Muscle of arm (tissue), 14 donors: Measurements from ENCODE around the gene TKT. TPM values are rescaled to one million over a fixed set of nuclear protein-coding genes. Genes with fewer than 3 reads are reported as not detected.
"Not testable (repeated sequence)": the region's sequence is repeated elsewhere in the genome, so short reads cannot be mapped to it uniquely, and the experiment has no call there.

Source experiments
- DNase-seq: peaks from one replicate; pipeline ENCODE4 v3.0.0-alpha.2; 2013
- long read RNA-seq, 11 donors: transcript quantifications; one replicate each; lab custom pipeline, GENCODE V29; 2026
- polyA plus RNA-seq, 12 donors: library from polyadenylated mRNA; unstranded; fragments of 120-200 nt; gene quantifications; one replicate each; pipeline ENCODE4 v1.2.1, GENCODE V29; 2013; ENCODE audit not compliant: insufficient read length in 12 of 12

The TKT gene, protein sequence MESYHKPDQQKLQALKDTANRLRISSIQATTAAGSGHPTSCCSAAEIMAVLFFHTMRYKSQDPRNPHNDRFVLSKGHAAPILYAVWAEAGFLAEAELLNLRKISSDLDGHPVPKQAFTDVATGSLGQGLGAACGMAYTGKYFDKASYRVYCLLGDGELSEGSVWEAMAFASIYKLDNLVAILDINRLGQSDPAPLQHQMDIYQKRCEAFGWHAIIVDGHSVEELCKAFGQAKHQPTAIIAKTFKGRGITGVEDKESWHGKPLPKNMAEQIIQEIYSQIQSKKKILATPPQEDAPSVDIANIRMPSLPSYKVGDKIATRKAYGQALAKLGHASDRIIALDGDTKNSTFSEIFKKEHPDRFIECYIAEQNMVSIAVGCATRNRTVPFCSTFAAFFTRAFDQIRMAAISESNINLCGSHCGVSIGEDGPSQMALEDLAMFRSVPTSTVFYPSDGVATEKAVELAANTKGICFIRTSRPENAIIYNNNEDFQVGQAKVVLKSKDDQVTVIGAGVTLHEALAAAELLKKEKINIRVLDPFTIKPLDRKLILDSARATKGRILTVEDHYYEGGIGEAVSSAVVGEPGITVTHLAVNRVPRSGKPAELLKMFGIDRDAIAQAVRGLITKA
- 10 to 100 TPM in 11 of 12 donors, not detected in 1; 24.9 to 75.6 (median 28.2) TPM for polyA plus RNA-seq
- long read RNA-seq, donor 1, transcript TKT-208 (14 exons, 3,010 nt): major isoform, 21 of 92 reads
- long read RNA-seq, donor 1, partial matches to known transcripts: 64 of 92 reads
- long read RNA-seq, donor 1, other reads (novel, unspliced or antisense): 0 of 92 reads
- long read RNA-seq, donor 2, transcript TKT-208 (14 exons, 3,010 nt): major isoform, 8 of 13 reads
- long read RNA-seq, donor 2, partial matches to known transcripts: 5 of 13 reads
- long read RNA-seq, donor 2, other reads (novel, unspliced or antisense): 0 of 13 reads
- long read RNA-seq, donor 3, transcript TKT-208 (14 exons, 3,010 nt): major isoform, 5 of 5 reads
- long read RNA-seq, donor 3, partial matches to known transcripts: 0 of 5 reads
- long read RNA-seq, donor 3, other reads (novel, unspliced or antisense): 0 of 5 reads
- long read RNA-seq, donor 4, partial matches to known transcripts: 0 of 3 reads
- long read RNA-seq, donor 4, other reads (novel, unspliced or antisense): 0 of 3 reads
- long read RNA-seq, donor 5, transcript TKT-208 (14 exons, 3,010 nt): major isoform, 10 of 12 reads
- long read RNA-seq, donor 5, partial matches to known transcripts: 0 of 12 reads
- long read RNA-seq, donor 5, other reads (novel, unspliced or antisense): 0 of 12 reads
- long read RNA-seq, donor 6, partial matches to known transcripts: 0 of 7 reads
- long read RNA-seq, donor 6, other reads (novel, unspliced or antisense): 0 of 7 reads
- long read RNA-seq, donor 7, partial matches to known transcripts: 0 of 3 reads
- long read RNA-seq, donor 7, other reads (novel, unspliced or antisense): 0 of 3 reads
- long read RNA-seq, donor 8, partial matches to known transcripts: 14 of 19 reads
- long read RNA-seq, donor 8, other reads (novel, unspliced or antisense): 0 of 19 reads
- long read RNA-seq, donor 9, transcript TKT-208 (14 exons, 3,010 nt): major isoform, 6 of 14 reads
- long read RNA-seq, donor 9, partial matches to known transcripts: 8 of 14 reads
- long read RNA-seq, donor 9, other reads (novel, unspliced or antisense): 0 of 14 reads
- long read RNA-seq, donor 10, transcript TKT-208 (14 exons, 3,010 nt): major isoform, 6 of 7 reads
- long read RNA-seq, donor 10, partial matches to known transcripts: 0 of 7 reads
- long read RNA-seq, donor 10, other reads (novel, unspliced or antisense): 0 of 7 reads
- long read RNA-seq, donor 11, transcript TKT-208 (14 exons, 3,010 nt): major isoform, 9 of 11 reads
- long read RNA-seq, donor 11, partial matches to known transcripts: 0 of 11 reads
- long read RNA-seq, donor 11, other reads (novel, unspliced or antisense): 0 of 11 reads

DNA sequence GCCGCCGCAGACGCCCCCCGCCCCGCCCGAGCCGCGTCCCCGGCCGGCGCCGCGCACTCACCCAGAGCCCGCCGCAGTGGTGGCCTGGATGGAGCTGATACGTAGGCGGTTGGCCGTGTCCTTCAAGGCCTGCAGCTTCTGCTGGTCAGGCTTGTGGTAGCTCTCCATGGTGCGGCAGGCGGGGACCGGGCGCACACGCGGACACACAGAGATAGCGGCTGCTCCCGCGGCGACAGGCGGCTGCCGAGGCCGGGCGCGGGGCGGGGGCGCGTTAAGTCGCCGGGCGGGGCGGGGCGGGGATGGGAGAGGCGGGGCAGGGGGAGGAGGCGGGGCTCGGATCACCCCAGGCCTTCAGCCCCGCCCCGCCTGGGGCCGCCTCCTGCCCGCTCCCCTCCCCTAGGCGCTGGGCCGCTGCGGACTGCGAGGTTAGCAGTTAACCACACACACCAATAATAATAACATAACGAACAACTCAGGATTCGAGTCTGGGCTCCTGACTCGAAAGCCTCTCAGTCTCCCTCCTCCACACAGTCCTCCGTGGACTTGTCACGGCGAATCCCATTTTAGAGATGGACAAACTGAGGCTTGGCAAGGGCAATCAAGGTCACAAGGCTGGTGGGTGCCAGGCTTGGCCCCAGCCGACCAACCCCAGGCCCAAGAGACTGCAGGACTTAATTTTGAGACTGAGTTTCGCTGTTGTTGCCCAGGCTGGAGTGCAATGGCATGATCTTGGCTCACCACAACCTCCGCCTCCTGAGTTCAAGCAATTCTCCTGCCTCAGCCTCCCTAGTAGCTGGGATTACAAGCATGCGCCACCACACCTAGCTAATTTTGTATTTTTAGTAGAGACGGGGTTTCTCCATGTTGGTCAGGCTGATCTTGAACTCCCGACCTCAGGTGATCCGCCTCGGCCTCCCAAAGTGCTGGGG lies at the start of gene TKT:
TKT (minus strand) TSS at position 248 of the 929 bp plus-strand sequence; CDS start at position 168, 80 bp downstream.
- DNase-seq: peak; percentile 79

GRCh38 chr3:53303957-53304356 lies 48.1 kb upstream of the TKT start:
- DNase-seq: no peak

DNA sequence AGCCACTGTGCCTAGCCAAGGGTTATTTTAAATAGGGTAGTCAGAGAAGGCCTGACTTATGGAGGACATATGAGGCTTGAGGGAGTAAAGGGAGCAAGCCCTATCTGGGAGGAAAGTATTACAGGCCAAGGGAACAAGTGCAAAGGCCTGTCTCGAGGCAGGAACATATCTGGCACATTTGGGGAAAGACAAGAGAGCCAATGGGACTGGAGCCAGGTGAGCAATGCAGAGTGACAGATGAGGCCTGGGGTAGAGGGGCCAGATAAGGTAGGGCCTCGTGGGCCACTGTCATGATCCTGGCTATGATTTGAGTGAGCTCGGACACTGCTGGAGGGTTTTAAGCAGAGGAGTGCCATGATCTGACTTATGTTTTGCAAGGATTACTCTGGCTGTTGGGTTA lies 47.7 kb upstream of the TKT start:
- no peak for DNase-seq

GRCh38 chr3:53300826-53301225 lies 45.0 kb upstream of the TKT start:
- no peak for DNase-seq

- DNase-seq: peak; percentile 33
These were observed 43.8 kb upstream of the TKT start for GRCh38 chr3:53299611-53300023.

GRCh38 chr3:53295410-53295809 lies 39.6 kb upstream of the TKT start:
- DNase-seq: no peak

GRCh38 chr3:53293867-53294266 lies 38.0 kb upstream of the TKT start:
- no peak for DNase-seq

- no peak for DNase-seq
These were observed 32.4 kb upstream of the TKT start for GRCh38 chr3:53288214-53288613.

- DNase-seq: no peak
These were observed 31.4 kb upstream of the TKT start for GRCh38 chr3:53287131-53287629.

DNA sequence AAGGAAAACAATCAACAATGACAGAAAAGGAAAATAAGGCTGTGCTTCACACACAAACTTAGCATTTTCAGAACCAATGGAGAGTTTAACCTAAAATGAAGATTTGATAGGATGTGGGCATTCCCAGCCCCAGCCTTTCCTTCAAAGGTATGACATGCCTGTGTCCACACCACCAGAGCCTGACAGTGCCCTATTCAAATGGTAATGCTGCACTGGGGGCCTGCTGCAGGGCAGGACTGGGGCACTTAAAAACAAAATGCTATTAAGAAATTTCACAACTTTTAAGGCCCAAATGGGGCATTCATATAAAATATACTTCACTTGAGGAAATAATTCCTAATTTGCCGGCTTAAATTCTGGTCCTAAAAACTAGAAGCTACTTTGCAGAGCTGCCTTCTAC lies 30.9 kb upstream of the TKT start:
- no peak for DNase-seq

DNA sequence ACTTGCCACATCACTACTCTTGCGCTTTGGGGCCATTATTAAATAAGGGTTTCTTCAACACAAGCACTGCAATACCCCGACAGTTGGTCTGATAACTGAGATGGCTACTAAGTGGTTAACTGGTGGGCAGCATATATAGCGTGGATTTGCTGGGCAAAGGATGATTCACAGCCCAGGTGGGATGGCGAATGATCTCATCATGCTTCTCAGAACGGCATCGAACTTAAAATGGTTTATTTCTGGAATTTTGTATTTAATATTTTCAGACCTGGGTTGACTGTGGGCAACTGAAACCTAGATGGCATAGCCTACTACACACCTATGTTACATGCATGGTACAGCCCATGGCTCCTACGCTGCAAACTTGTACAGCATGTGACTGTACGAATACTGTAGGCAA lies 26.8 kb upstream of the TKT start:
- DNase-seq: no peak

- DNase-seq: no peak
These were observed 22.8 kb upstream of the TKT start for GRCh38 chr3:53278667-53279066.

DNA sequence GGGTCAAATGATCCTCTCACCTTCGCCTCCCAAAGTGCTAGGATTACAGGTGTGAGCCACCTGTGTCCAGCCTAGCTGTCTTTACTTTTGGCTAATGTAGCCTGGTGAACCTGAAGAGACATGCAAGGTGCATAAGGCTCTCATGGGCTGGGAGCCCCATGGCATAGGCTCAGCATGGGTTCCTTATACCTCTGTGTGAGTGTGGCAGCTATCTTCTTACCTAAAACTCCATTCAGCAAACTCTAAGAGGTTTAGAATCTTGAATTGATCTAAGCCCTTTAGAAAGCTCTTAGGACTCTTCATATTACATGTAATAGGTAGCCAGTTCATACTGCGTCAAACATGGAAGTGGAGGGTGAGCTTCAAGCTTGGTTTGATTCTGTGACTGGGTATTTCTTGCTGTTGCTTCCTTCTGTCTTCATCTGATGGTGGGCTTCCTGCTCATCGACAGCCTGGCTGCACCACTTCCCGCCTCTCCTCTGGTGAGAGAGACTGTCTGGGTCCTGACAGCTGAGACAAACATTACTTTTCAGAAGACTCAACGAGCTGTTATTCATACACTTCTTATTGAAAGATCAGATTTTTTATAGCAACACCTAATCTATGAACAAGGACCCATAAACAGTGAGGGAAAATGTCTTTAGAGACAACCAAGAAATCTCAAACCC lies 19.2 kb upstream of the TKT start:
- no peak for DNase-seq

DNA sequence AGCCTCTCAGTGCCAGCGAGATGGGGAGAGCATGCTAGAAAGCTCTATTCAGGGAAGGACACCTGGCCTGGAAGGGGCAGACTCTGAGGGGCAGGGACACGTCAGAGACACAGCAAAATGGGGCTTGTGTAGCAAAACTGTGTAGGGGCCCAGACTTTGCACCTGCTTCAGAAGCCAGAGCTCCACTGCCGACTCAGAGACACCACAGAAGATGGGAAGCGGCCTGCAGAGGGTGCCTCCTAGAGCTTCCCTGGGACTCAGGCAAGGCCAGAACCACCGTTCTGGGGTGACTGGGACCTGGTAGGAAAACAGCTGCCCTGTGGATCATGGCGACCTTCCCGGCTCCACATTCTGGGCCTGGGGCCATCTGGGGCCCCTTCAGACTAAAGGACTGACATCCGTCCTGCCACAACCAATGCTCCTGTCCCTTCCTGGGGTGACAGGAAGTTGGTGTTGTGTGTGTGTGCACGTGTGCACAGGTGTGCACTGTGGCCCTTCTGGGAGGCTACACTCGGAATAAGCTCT lies 17.4 kb upstream of the TKT start:
- DNase-seq: no peak

GRCh38 chr3:53269888-53270880 lies 14.4 kb upstream of the TKT start:
- peak; percentile 44 for DNase-seq

- not testable (repeated sequence) for DNase-seq
These were observed 13.4 kb upstream of the TKT start for GRCh38 chr3:53269193-53269592.

DNA sequence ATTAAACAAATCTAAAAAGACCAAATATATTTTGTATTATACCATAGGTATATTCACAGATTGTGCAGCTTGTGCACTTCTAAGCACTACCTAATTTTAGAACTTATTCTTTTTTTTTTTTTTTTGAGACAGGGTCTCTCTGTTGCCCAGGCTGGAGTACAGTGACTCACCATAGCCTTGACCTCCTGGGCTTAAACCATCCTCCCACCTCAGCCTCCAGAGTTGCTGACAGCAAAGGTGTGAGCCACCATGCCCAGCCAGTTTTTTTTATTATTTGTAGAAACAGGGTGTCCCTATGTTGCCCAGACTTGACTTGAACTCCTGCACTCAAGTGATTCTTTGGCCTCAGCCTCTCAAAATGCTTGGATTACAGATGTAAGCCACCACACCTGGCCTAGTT lies 11.9 kb upstream of the TKT start:
- no peak for DNase-seq
